H9 (cell line): ENCODE results near the gene CSNK2B. TPM values are rescaled to one million over a fixed set of nuclear protein-coding genes. Genes with fewer than 3 reads are reported as not detected.

Source experiments
- DNase-seq: peaks from one replicate; pipeline ENCODE4 v3.0.0-alpha.2; 2017
- H2AFZ ChIP-seq: one replicate; pipeline ENCODE4 v1.6.1; 2013; ENCODE audit warnings: mild to moderate bottlenecking, low read length, control low read depth, moderate library complexity
- H2AK5ac ChIP-seq: 2 replicates; pipeline ENCODE4 v1.6.1; 2013; ENCODE audit warnings: low read length, control low read depth, mixed read lengths; ENCODE audit not compliant: insufficient read length
- H2BK120ac ChIP-seq: one replicate; pipeline ENCODE4 v1.6.1; 2013; ENCODE audit warnings: low read depth, mild to moderate bottlenecking, low read length, control low read depth, inconsistent platforms; ENCODE audit not compliant: poor library complexity, severe bottlenecking
- H2BK12ac ChIP-seq: 2 replicates; pipeline ENCODE4 v1.6.1; 2013; ENCODE audit warnings: low read length, control low read depth, mixed read lengths, low read depth; ENCODE audit not compliant: insufficient read length
- H2BK15ac ChIP-seq: 2 replicates; pipeline ENCODE4 v1.6.1; 2013; ENCODE audit warnings: low read depth, low read length, control low read depth
- H2BK20ac ChIP-seq: one replicate; pipeline ENCODE4 v1.6.1; 2013; ENCODE audit warnings: low read depth, mild to moderate bottlenecking, low read length, control low read depth, inconsistent platforms; ENCODE audit not compliant: poor library complexity, severe bottlenecking
- H2BK5ac ChIP-seq: 2 replicates; pipeline ENCODE4 v1.6.1; 2013; ENCODE audit warnings: low read length, control low read depth, mixed read lengths; ENCODE audit not compliant: insufficient read length
- H3K14ac ChIP-seq: 2 replicates; pipeline ENCODE4 v1.6.1; 2013; ENCODE audit warnings: low read length, control low read depth; ENCODE audit not compliant: insufficient read depth
- H3K18ac ChIP-seq: 2 replicates; pipeline ENCODE4 v1.6.1; 2013; ENCODE audit warnings: low read depth, mild to moderate bottlenecking, mixed read lengths, low read length, control low read depth; ENCODE audit not compliant: insufficient read length
- H3K23ac ChIP-seq: 2 replicates; pipeline ENCODE4 v1.6.1; 2013; ENCODE audit warnings: low read length, control low read depth, mixed read lengths, low read depth; ENCODE audit not compliant: insufficient read length
- H3K23me2 ChIP-seq: 2 replicates; pipeline ENCODE4 v1.6.1; 2013; ENCODE audit warnings: low read depth, mild to moderate bottlenecking, mixed read lengths, low read length, control low read depth; ENCODE audit not compliant: insufficient read length, poor library complexity, severe bottlenecking
- H3K27ac ChIP-seq: 2 replicates; pipeline ENCODE4 v1.5.1; 2013; ENCODE audit warnings: low read length, control low read depth, mixed read lengths, low read depth; ENCODE audit not compliant: insufficient read length
- H3K27me3 ChIP-seq: 2 replicates; pipeline ENCODE4 v1.6.1; 2013; ENCODE audit warnings: low read length, control low read depth, inconsistent platforms; ENCODE audit not compliant: insufficient read depth
- H3K4ac ChIP-seq: 2 replicates; pipeline ENCODE4 v1.6.1; 2013; ENCODE audit warnings: low read depth, mild to moderate bottlenecking, control low read depth, inconsistent platforms, low read length, moderate library complexity
- H3K4me1 ChIP-seq: 2 replicates; pipeline ENCODE4 v1.6.1; 2013; ENCODE audit warnings: low read length, control low read depth, inconsistent platforms; ENCODE audit not compliant: insufficient read depth
- H3K4me2 ChIP-seq: 2 replicates; pipeline ENCODE4 v1.6.1; 2013; ENCODE audit warnings: low read length, control low read depth, mixed read lengths; ENCODE audit not compliant: insufficient read length, insufficient read depth
- H3K56ac ChIP-seq: 2 replicates; pipeline ENCODE4 v1.6.1; 2013; ENCODE audit warnings: low read depth, mild to moderate bottlenecking, mixed read lengths, low read length, control low read depth; ENCODE audit not compliant: insufficient read length
- H3K79me1 ChIP-seq: 2 replicates; pipeline ENCODE4 v1.6.1; 2013; ENCODE audit warnings: low read depth, mild to moderate bottlenecking, moderate library complexity, low read length, control low read depth, inconsistent platforms; ENCODE audit not compliant: insufficient read depth, poor library complexity, severe bottlenecking
- H3K79me2 ChIP-seq: 2 replicates; pipeline ENCODE4 v1.6.1; 2013; ENCODE audit warnings: low read length, control low read depth, inconsistent platforms; ENCODE audit not compliant: insufficient read depth
- H3K9ac ChIP-seq: 2 replicates; pipeline ENCODE4 v1.6.1; 2013; ENCODE audit warnings: low read length, control low read depth, mixed read lengths; ENCODE audit not compliant: insufficient read length; ENCODE audit errors: extremely low read depth
- H3K9me3 ChIP-seq: one replicate; pipeline ENCODE4 v1.6.1; 2013; ENCODE audit warnings: low read depth, low read length, inconsistent platforms; ENCODE audit not compliant: control insufficient read depth
- H3T11ph ChIP-seq: one replicate; pipeline ENCODE4 v1.6.1; 2013; ENCODE audit warnings: mild to moderate bottlenecking, low read length, control low read depth, inconsistent platforms
- H4K20me1 ChIP-seq: one replicate; pipeline ENCODE4 v1.6.1; 2013; ENCODE audit not compliant: control insufficient read depth, insufficient read length, insufficient read depth
- H4K5ac ChIP-seq: 2 replicates; pipeline ENCODE4 v1.6.1; 2013; ENCODE audit warnings: low read depth, mild to moderate bottlenecking, mixed read lengths, low read length, control low read depth; ENCODE audit not compliant: insufficient read length
- H4K8ac ChIP-seq: replicated peaks from 2 replicates; pipeline ENCODE4 v1.6.1; 2013; ENCODE audit warnings: low read length, control low read depth, mixed read lengths, low read depth; ENCODE audit not compliant: insufficient read length
- H4K91ac ChIP-seq: 2 replicates; pipeline ENCODE4 v1.6.1; 2013; ENCODE audit warnings: low read depth, mild to moderate bottlenecking, moderate library complexity, mixed read lengths, low read length, control low read depth; ENCODE audit not compliant: insufficient read length
- H3K27ac Mint-ChIP-seq, 3 experiments: 2 replicates in 2 of 3; 3 replicates in 1 of 3; pipeline ENCODE4 v1.8.0; 2020 to 2021; ENCODE audit warnings: mixed read lengths in 3 of 3, mild to moderate bottlenecking in 1 of 3, moderate library complexity in 1 of 3
- H3K27me3 Mint-ChIP-seq: 2 replicates; pipeline ENCODE4 v1.8.0; 2021; ENCODE audit warnings: low read depth, mild to moderate bottlenecking, moderate library complexity, mixed read lengths
- H3K36me3 Mint-ChIP-seq, 3 experiments: 2 replicates in 2 of 3; 3 replicates in 1 of 3; pipeline ENCODE4 v1.8.0; 2020 to 2021; ENCODE audit warnings: low read depth in 3 of 3, mixed read lengths in 3 of 3; ENCODE audit not compliant: insufficient read depth in 1 of 3
- H3K4me1 Mint-ChIP-seq, 2 experiments: 2 replicates each; pipeline ENCODE4 v1.8.0; 2020; ENCODE audit warnings: mixed read lengths in 2 of 2
- H3K4me3 Mint-ChIP-seq, 2 experiments: 2 replicates in 1 of 2; 3 replicates in 1 of 2; pipeline ENCODE4 v1.8.0; 2020 to 2021; ENCODE audit warnings: mild to moderate bottlenecking in 2 of 2, mixed read lengths in 2 of 2, moderate library complexity in 1 of 2
- H3K9me3 Mint-ChIP-seq, 2 experiments: 2 replicates in 1 of 2; 3 replicates in 1 of 2; pipeline ENCODE4 v1.8.0; 2020; ENCODE audit warnings: mild to moderate bottlenecking in 2 of 2, mixed read lengths in 2 of 2, moderate library complexity in 1 of 2
- WGBS: extraction: QIAGEN DNeasy Blood & Tissue Kit; methylation state at CpG from one replicate; pipeline ENCODE4 v1.1.7; 2013; ENCODE audit warnings: missing lambda C conversion rate, low lambda C conversion rate, mixed read lengths; ENCODE audit not compliant: insufficient read length; ENCODE audit errors: extremely low coverage; 5-methylcytosine and 5-hydroxymethylcytosine counted together
- total RNA-seq: library from RNA; stranded (reverse); gene quantifications from 2 replicates; pipeline ENCODE4 v1.2.1, GENCODE V29; 2021
- TF ChIP-seq, protein P1 (sequence below): fragments of 200-600 bp; sonication (generic); conservative IDR thresholded peaks from 3 replicates; pipeline ENCODE4 v1.8.0; 2021; ENCODE audit warnings: antibody characterized with exemption, mild to moderate bottlenecking

The CSNK2B gene
- total RNA-seq, 1 experiment from 2014 or later: 187 TPM

DNA sequence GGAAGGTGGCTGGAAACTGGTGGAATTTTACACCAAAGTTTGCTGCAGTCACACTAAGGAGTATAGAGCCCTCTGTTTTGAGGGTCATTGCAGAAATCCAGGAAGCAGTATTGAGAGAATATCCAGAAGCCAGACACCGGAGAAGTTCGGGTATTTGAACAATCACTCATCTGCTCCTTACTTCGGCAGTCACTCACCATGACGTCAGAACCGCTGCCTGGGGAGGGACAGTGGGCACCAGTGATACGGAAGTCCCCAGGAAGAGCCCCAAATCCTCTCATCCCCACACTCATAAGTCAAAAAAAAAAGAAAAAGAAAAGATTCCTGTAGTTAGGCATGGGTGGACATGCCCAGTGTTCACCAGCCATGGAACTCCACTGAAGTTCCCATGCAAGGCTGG lies 11.0 kb downstream of the CSNK2B start:
- Histone ChIP-seq H2BK120ac (no peak overlapping the region), H2BK12ac (no peak overlapping the region), H3K9me3 (no peaks in the 10 kb centered on the region), H2BK20ac (no peak overlapping the region), H2BK5ac (no peak overlapping the region), H3K23me2 (peaks cover 9% of the 10 kb centered on the region), H3K23ac (no peak overlapping the region), H3K27ac (no peak overlapping the region), H3K79me2 (no peaks in the 10 kb centered on the region), H3K79me1 (no peaks in the 10 kb centered on the region), H4K5ac (no peak overlapping the region), H3K4me1 (no peaks in the 10 kb centered on the region), H3K4me2 (no peak overlapping the region), H4K20me1 (no peaks in the 10 kb centered on the region), H3T11ph (no peak overlapping the region), H2BK15ac (no peak overlapping the region), H3K14ac (no peak overlapping the region), H2AFZ (no peak overlapping the region), H4K8ac (no peak overlapping the region), H3K18ac (no peak overlapping the region), H3K4ac (no peak overlapping the region), H3K27me3 (no peaks in the 10 kb centered on the region; the same call in 1 of the 2 replicates), H4K91ac (no peak overlapping the region), H2AK5ac (no peak overlapping the region), H3K9ac (no peak overlapping the region), H3K56ac (no peak overlapping the region)
- H3K36me3 Mint-ChIP-seq: peaks cover 10 to 19% (median 16%) of the 10 kb centered on the region in 3 experiments; a peak in 6 of 7 replicates
- H3K4me3 Mint-ChIP-seq: peak overlapping the region in 1 of 2 experiments; percentile 17; a peak in 1 of 5 replicates
- H3K4me1 Mint-ChIP-seq: peaks cover 12 to 17% of the 10 kb centered on the region in 2 experiments
- TF ChIP-seq, protein P1, sequence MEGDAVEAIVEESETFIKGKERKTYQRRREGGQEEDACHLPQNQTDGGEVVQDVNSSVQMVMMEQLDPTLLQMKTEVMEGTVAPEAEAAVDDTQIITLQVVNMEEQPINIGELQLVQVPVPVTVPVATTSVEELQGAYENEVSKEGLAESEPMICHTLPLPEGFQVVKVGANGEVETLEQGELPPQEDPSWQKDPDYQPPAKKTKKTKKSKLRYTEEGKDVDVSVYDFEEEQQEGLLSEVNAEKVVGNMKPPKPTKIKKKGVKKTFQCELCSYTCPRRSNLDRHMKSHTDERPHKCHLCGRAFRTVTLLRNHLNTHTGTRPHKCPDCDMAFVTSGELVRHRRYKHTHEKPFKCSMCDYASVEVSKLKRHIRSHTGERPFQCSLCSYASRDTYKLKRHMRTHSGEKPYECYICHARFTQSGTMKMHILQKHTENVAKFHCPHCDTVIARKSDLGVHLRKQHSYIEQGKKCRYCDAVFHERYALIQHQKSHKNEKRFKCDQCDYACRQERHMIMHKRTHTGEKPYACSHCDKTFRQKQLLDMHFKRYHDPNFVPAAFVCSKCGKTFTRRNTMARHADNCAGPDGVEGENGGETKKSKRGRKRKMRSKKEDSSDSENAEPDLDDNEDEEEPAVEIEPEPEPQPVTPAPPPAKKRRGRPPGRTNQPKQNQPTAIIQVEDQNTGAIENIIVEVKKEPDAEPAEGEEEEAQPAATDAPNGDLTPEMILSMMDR: no peak
- no CpG with 5 or more reads among the region's 6 CpGs for WGBS
- H3K9me3 Mint-ChIP-seq: no peaks in the 10 kb centered on the region; a peak in 1 of 5 replicates
- no peak overlapping the region for H3K27ac Mint-ChIP-seq
- DNase-seq: no peak
- peaks cover 17% of the 10 kb centered on the region for H3K27me3 Mint-ChIP-seq
